HUES6 (cell line): ENCODE data around the gene GALNT9.

Experiments
- H3K27ac ChIP-seq: 2 replicates; pipeline ENCODE4 v1.7.0; 2013; ENCODE audit warnings: low read depth, mild to moderate bottlenecking, low read length, inconsistent platforms
- H3K27me3 ChIP-seq: 2 replicates; pipeline ENCODE4 v1.6.1; 2013; ENCODE audit warnings: low read length; ENCODE audit not compliant: control insufficient read depth, insufficient read depth
- H3K36me3 ChIP-seq: 2 replicates; pipeline ENCODE4 v1.6.1; 2013; ENCODE audit warnings: low read length; ENCODE audit not compliant: control insufficient read depth, insufficient read depth
- H3K4me1 ChIP-seq: 2 replicates; pipeline ENCODE4 v1.6.1; 2013; ENCODE audit warnings: low read length; ENCODE audit not compliant: control insufficient read depth, insufficient read depth
- H3K4me3 ChIP-seq: 2 replicates; pipeline ENCODE4 v1.5.1; 2013; ENCODE audit warnings: low read depth, low read length
- H3K9ac ChIP-seq: one replicate; pipeline ENCODE4 v1.6.1; 2013; ENCODE audit warnings: mild to moderate bottlenecking, low read length
- H3K9me3 ChIP-seq: 2 replicates; pipeline ENCODE4 v1.6.1; 2013; ENCODE audit warnings: low read depth, low read length; ENCODE audit not compliant: control insufficient read depth, insufficient read depth

The GALNT9 gene

DNA sequence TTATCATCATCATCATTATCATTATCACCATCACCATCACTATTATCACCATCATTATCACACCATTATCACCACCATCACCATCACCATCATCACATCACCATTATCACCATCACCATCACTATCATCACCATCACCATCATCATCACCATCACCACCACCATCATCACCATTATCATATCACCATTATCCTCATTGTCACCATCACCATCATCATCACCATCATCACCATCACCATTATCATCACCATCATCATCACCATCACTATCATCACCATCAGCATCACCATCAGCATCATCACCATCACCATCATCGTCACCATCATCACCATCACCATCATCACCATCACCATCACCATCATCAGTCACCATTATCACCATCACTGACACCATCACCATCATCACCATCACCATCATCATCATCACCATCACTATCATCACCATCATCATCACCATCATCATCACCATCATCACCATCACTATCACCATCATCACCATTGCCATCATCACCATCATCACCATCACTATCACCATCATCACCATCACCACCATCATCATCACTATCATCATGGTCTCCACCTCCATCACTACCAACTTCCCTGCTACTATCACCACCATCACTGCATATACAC, 20.2 kb upstream of the GALNT9 start:
- H3K36me3 ChIP-seq = no peaks in the 10 kb centered on the region
- H3K27me3 ChIP-seq = peaks cover 57% of the 10 kb centered on the region; the same call in 1 of the 2 replicates
- no peaks in the 10 kb centered on the region; the same call in 1 of the 2 replicates for H3K9me3 ChIP-seq
- H3K4me3 ChIP-seq = no peak overlapping the region
- H3K9ac ChIP-seq = no peak overlapping the region
- H3K4me1 ChIP-seq = 0 out of 2 replicates have a peak, but pooled peaks cover 3% of the 10 kb centered on the region
- no peak overlapping the region for H3K27ac ChIP-seq

DNA sequence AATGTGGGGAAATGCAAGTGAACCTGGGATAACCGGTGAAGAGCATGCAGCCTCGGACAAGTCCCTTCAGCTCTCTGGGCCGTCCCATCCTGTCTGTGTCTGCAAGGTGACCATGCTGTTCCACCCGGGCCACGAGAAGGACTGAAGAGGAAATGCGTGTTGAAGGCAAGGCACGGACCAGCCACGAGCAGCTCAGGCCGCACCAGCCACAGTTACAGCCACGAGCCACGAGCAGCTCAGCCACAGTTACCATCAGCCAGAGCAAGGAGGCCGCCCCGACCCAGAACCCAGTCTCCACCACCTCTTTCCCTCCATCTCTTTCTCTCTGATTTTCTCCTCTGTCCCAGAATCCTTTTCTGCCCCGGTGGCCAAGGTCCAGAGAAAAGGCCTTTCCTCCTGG, 18.8 kb upstream of the GALNT9 start:
- H3K4me3 ChIP-seq = no peak overlapping the region
- H3K27me3 ChIP-seq = peaks cover 57% of the 10 kb centered on the region

DNA sequence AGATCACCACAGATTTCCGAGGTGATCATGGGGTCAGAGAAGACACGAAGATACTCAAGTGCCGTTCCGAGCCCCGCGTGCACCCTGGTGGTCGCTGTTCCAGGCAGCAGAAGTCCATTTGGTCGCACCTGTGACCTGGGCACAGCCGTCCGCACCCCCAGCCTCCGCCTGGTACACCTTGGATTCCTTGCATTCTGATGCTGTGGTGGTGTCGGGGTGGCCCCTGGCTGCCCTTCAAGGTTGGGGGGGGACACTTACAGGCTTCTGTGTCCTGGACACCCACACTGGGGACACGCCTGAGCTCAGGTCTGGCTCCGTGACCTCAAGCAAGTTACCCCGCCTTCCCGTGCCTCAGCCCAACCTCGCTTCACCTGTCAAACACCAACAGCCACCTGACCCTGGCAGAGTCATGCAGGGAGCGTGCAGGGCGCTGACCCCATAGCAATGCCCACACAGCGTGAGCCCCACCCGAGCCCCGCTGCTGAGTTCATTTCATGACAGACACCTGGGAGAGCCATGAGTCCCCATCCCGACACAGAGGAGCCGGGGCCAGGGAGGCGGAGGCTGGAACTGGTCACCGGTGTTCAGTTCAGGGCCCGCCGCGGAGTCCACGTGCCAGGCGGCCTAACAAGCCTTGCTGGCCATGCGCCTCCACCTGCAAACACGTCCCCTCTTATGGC, 17.9 kb upstream of the GALNT9 start:
- Histone ChIP-seq H3K4me1 (no peaks in the 10 kb centered on the region), H3K9me3 (no peaks in the 10 kb centered on the region; the same call in 1 of the 2 replicates), H3K27me3 (peaks cover 66% of the 10 kb centered on the region), H3K9ac (no peak overlapping the region), H3K36me3 (no peaks in the 10 kb centered on the region), H3K27ac (no peak overlapping the region), H3K4me3 (no peak overlapping the region)

More for the DNA sequence above, 18.8 kb upstream of the GALNT9 start:
- Histone ChIP-seq H3K27ac (no peak overlapping the region), H3K9ac (no peak overlapping the region), H3K4me1 (no peaks in the 10 kb centered on the region), H3K36me3 (no peaks in the 10 kb centered on the region), H3K9me3 (no peaks in the 10 kb centered on the region; the same call in 1 of the 2 replicates)

DNA sequence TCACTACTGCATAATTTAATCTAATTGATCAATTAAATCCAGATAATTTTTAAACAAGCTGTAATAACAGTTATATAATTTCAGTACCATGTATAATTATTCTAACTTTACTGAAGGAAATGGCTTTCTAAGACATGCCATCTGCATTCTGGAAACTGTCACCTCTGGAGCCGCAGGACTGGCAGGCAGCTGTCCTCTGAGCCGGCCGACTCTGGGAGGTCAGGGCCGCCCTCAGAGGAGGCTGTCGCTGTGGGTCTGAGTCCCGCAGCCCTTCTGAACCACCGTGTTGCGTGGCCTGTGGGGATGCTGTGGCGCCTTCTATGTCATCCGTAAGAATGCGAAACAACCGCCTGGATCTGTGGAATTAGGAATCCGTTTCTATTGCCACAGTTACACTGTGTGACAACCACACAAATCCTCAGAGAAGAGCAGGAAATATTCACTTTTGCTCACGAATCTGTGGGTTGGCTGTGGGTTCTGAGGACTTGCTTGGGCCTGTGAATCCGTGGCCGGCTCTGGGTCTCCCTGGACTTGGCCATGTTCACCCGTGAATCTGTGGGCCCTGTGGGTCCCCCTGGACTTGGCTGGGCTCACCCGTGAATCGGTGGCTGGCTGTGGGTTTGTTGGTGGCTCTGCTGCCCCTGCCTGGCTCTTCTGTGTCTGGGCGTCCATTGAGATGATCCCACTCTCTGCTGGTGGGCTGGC, 17.2 kb upstream of the GALNT9 start:
- no peak overlapping the region for H3K27ac ChIP-seq
- no peaks in the 10 kb centered on the region for H3K36me3 ChIP-seq
- no peak overlapping the region for H3K4me3 ChIP-seq
- peaks cover 67% of the 10 kb centered on the region for H3K27me3 ChIP-seq
- no peaks in the 10 kb centered on the region; the same call in 1 of the 2 replicates for H3K9me3 ChIP-seq
- no peaks in the 10 kb centered on the region for H3K4me1 ChIP-seq
- H3K9ac ChIP-seq = no peak overlapping the region

DNA sequence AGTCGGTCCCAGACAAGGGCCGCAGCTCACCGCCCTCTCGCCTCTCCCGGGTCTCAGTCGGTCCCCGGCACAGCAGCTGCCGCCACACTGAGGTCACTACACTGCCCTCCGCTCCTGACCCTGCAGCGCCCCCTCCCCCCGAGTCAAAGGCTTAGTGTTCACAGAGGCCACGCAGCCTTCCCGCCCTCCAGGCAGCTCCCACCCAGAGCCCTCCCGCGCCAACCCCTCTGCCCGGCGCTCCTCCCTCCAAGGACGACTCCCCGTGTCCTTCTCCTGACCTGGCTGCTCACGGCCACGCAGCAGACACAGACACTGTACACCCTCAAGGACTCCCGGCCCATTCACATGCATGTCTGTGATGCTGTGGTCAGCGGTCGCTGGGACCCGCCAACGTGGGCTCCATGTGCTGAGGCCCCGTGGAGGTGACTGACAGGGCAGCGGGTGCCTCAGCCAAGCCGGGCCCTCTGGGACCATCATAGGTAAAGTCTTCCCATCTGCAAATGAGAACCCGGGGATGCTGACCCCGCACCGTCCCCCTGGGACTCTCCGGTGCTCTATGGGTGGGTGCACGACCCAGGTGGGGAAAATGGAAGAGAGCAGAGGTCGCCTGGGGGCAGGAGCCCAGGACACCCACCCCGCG, 16.3 kb upstream of the GALNT9 start:
- Histone ChIP-seq H3K4me3 (no peak overlapping the region), H3K36me3 (no peaks in the 10 kb centered on the region), H3K27ac (no peak overlapping the region), H3K27me3 (peaks cover 65% of the 10 kb centered on the region), H3K9ac (no peak overlapping the region), H3K9me3 (no peaks in the 10 kb centered on the region; the same call in 1 of the 2 replicates), H3K4me1 (no peaks in the 10 kb centered on the region)

DNA sequence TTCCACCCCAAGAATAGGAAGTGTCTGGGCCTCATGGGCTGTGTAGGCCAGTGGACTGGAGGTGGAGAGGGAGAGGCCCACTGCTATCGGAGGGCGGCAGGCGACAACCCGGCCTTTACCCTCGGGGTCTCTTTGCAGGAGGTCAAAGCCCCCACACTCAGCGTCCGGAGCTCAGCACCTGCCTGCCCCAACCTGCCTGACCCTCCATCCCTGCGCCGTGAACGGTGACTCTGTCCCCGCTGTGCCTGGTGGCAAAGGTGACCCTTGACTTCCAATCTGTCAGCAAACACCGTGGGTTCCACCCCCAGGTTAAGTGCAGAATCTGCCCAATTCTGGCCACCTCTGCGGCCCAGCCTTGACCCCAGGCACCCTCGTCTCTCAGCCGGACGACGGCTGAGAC, 15.7 kb upstream of the GALNT9 start:
- H3K9me3 ChIP-seq = no peaks in the 10 kb centered on the region; the same call in 1 of the 2 replicates
- no peak overlapping the region for H3K9ac ChIP-seq
- H3K4me1 ChIP-seq = no peaks in the 10 kb centered on the region
- H3K27me3 ChIP-seq = peaks cover 66% of the 10 kb centered on the region
- H3K36me3 ChIP-seq = no peaks in the 10 kb centered on the region
- H3K4me3 ChIP-seq = no peak overlapping the region
- no peak overlapping the region for H3K27ac ChIP-seq

DNA sequence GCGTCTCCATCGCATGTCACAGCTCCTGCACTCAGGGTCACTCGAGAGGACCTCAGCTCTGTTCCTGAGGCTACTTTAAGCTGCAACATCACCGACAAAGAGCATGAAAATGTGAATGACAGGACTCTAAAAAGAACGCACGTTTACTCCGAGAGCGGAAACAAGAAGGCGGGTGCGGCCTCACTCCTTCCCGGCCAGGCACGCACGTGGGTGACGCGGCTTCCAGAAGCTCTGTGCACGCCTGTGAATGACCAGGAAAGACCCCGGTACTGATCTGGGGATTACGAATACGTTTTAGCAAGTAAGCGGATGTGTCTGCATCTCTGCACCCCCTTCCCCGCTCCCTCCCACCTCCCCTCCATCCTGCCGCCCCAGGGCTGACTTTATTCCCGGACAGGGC, 15.2 kb upstream of the GALNT9 start:
- Histone ChIP-seq H3K36me3 (no peaks in the 10 kb centered on the region), H3K27me3 (peaks cover 66% of the 10 kb centered on the region), H3K9me3 (no peaks in the 10 kb centered on the region; the same call in 1 of the 2 replicates), H3K9ac (no peak overlapping the region), H3K4me1 (no peaks in the 10 kb centered on the region), H3K4me3 (no peak overlapping the region), H3K27ac (no peak overlapping the region)

DNA sequence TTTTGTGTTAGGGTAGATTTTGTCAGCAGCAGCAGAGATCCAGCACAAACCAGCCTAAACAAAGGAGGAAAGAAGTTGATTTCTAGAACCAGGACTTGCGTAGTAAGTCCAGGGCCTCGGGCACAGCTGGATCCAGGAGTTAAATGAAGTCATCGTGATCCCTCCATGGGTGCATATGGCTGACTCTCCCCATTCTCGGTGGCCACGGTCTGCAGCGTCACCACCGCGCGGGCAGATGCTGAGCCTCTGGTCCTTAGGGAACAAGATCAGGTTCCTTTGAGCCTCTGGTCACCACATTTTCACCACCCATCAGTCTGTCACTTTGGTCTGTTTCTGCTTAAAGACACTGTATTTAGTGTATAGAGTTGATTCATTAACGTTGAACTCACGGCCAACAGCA, 14.8 kb upstream of the GALNT9 start:
- no peaks in the 10 kb centered on the region for H3K9me3 ChIP-seq
- H3K27ac ChIP-seq = no peak overlapping the region
- H3K36me3 ChIP-seq = no peaks in the 10 kb centered on the region
- H3K27me3 ChIP-seq = peaks cover 66% of the 10 kb centered on the region
- no peak overlapping the region for H3K4me3 ChIP-seq
- no peaks in the 10 kb centered on the region for H3K4me1 ChIP-seq
- no peak overlapping the region for H3K9ac ChIP-seq

DNA sequence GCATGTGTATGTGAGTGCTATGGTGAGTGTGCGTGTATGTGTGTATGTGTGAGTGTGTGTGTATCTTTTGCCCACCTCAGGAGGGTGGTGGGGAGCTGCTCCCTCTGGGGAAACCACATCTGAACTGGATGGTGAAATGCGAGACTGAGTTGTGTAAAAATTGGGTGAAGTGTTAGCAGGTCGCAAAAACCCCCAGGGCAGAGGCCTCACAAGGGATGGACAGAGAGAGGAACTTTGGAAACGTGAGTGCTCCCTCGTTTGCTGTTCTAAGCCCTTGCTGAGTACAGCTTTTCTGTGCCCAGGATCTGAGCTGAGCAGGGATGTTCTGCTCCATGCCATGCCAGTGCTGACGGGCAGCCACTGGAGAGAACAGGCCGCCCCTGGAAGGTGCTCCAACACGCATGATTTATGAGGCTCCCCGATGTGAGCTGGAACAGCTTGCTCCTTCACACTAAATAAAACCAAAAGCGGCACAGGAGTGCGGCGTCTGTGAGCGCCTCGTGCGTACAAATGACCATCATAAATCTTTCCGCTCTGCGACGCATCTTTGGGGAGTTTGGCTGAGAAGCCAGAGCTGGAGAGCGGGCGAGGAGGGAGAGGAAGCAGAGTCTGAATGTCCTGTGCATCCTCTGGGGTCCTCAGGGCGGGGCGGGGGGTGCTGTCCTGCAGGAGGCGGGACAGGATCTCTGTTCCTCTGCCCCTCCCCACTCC, 14.1 kb upstream of the GALNT9 start:
- no peak overlapping the region for H3K4me3 ChIP-seq
- no peaks in the 10 kb centered on the region for H3K4me1 ChIP-seq
- no peak overlapping the region for H3K9ac ChIP-seq
- no peaks in the 10 kb centered on the region for H3K9me3 ChIP-seq
- no peak overlapping the region for H3K27ac ChIP-seq
- H3K36me3 ChIP-seq = no peaks in the 10 kb centered on the region
- peaks cover 73% of the 10 kb centered on the region for H3K27me3 ChIP-seq
